HL-60/S4 treated with retinoic acid at 250 ng/mL for 4 days and 3 days (cell line): ENCODE data around the gene FSIP2.

Experiments used
- in situ Hi-C: fragments of 300-500 bp; cut with MboI; formaldehyde crosslinking; loops from 2 replicates; pipeline ENCODE4 v1.7.0; 2022; ENCODE audit warnings: low sequenced_read_pairs

FSIP2 gene, protein sequence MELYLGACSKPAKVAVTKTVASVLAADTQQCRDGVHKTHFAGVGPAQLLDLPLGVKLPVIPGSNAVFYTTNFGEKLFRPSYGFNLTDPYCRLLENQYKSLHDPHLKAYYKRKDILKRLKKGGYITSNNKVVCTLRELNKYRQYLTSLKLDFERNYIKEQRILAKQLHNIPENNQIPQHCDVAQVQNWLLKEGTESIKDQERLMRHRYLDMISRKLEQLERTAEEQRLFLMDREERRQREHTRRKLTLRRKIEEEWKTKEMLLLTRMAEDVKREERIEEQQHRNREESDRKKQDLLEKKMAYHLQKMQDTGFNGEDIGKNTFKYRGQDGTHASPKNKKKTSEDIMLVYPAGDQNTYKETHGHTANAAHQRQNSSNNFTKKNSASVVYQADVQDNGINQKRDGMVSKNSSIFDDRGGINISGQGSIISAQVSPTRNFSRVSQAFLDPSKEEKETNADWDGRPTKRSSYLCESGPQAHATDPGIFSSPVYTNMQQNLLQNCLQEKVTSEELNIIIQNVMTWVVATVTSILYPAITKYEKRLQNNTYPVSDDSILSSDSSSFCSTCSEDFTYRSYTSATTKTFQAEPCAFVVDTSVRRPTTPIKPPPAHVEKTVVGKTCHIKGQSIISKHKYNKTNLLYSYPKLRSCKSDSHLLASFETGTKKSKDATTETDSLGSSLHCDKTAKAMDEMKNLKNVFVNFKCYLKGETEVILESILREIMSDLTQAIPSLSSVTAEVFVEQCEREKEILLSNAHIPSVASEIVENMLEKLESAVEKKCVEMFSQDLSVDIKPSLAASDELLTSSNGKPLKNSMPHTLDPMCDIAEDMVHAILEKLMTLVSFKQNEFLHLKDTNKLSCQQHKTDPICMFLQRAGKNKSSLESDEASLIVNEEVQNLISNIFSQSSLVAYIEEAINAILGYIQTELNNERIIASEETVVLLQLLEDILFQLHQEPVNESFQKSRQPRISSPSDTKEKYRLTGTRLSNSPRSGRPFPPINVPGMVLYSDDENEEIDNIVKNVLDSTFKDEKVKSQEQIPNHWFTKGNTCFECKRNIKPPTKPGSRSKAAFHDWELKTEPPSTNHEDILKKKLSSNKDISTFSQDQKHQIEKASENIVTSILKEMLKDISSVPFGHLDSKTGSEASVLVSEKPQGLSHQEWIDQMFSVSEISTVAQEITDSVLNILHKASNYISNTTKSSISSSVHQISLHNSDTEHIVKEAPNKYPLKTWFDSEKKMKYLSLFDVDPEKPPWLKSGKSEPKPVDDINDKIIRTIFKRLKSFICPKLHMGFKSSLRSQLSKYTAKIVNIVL (N-terminal part only)

GRCh38 chr2:185738679-185739472, at the start of gene FSIP2:
Gene FSIP2, plus strand, starts transcription at chr2:185738804. Its CDS starts 91 bp downstream, at chr2:185738895.
- in situ Hi-C loops = no loop called here

GRCh38 chr2:185689906-185690539, 48.6 kb upstream of the FSIP2 start:
- in situ Hi-C loops = no loop called here

- in situ Hi-C loops = no loop called here
Observed at GRCh38 chr2:185695711-185696235, 42.8 kb upstream of the FSIP2 start.

DNA sequence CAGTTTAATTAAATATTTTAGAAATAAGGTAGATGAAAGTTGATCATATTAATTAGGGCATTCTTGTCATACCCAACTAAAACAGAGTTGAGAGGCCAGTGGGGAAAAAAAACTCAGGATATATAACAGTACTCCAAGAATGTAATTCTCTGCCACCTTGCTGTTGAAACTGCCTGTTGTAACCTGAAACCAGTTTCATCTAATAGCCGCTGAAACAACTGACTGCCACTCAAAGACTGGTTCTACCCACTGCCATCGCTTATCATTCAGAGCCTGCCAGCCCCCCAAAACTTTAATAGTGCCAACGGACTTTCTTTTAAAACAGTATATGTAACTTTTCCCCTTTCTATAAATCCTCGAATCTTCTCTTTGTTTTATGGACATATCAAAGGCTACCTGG, 37.7 kb upstream of the FSIP2 start:
- in situ Hi-C loops = no loop called here

GRCh38 chr2:185734658-185735057, 3.9 kb upstream of the FSIP2 start:
- in situ Hi-C loops = no loop called here

DNA sequence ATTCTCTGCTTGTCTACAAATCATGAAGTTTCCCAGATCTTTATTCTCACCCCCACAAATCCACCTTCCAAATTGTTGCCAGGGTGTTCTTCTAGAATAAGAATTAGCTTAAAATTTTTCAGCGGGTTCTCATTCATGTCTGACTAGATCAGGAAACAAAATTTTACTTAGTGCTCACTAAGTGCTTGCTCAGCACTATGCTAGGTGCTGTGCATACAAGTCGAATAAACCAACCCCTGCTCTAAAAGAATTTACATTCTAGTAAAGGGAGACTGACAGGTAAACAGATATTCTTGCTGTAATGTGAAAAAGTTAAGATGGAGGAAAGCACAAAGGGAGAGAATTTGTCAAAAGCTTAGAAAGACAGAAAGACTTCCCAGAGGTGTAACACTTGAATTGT, 2.4 kb upstream of the FSIP2 start:
- in situ Hi-C loops = no loop called here

DNA sequence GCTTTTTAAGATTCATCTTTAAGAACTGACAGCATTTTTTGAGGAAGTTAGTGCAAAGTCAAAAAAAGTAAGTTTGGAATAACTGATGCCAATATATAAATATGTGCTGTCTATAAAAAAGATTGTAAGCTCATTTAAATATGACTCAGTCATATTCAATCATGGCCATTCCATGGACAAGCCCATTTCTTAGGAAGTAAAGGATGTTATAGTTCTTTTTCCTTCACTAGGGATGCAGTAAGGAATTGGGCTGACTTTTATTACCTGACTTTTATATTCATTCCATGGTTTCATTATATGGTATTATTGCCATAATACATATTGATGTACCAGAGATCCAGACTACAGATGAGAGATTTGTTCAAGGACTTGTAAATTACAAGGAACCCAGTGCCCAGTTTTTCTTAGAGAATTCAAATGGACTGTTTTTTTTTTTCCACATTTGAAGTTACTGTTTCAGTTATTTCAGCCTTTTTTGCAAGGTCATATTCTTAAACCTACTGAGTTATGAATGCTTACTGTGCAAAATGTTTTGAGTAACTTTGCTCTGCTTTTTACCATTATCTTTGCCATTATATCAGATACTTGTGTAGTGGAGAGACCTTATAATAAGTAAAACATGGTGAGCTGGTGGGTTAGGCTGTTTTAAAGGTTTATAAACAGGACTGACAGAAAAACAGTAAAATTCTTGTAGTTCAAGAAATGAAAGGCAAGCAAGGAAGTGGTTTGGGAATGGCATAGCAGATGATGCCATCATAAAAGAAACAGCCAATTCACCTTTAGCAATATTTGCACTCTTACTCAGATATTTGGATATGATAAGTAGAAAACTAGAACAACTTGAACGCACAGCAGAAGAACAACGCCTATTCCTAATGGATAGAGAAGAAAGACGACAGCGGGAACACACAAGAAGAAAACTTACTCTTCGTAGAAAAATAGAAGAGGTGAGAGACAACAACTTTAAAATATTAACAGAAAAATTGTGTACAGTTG, 7.6 kb downstream of the FSIP2 start:
- in situ Hi-C loops = no loop called here

GRCh38 chr2:185757356-185757755, 18.8 kb downstream of the FSIP2 start:
- in situ Hi-C loops = no loop called here

- in situ Hi-C loops = no loop called here
Observed at GRCh38 chr2:185771396-185771795, 32.8 kb downstream of the FSIP2 start.

DNA sequence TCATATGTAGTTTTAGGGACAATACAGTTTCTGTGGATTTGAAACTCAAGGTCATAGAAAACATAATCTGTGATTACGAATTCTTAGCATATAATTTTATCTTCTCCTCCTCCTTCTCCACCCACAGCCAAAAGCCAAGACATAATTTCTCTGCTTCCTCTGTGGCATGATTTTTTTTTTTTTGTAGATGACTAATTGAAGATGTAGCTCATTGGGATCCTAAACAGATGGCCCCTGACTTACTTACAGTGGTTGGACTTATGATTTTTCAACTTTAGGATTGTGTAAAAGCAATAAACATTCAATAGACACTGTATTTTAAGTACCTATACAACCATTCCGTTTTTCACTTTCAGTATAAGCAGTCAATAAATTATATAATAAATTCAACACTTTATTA, 42.3 kb downstream of the FSIP2 start:
- in situ Hi-C loops = no loop called here

DNA sequence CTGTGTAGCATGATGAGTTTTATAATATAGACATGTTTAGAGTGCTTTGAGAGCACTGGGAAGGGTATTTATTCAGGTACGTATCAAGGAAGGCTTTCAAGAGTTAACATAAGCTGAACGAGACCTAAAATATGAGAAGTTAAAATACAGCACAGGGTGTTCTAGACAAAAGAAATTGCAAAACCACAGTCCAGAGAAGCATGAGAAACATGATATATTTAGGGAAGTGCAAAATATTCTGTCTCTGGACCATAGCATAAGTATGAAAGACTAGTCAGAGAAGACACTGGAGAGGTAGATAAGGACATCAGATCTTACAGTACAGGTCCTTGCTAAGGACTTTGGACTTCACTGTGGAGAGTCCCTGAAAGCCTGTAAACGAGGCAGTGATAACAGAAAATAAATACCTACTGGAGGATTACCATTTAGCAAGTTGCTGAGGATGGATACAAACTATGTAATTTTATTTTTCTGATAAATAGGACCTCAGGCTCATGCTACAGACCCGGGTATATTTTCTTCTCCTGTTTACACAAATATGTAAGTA, 43.7 kb downstream of the FSIP2 start:
- in situ Hi-C loops = no loop called here

DNA sequence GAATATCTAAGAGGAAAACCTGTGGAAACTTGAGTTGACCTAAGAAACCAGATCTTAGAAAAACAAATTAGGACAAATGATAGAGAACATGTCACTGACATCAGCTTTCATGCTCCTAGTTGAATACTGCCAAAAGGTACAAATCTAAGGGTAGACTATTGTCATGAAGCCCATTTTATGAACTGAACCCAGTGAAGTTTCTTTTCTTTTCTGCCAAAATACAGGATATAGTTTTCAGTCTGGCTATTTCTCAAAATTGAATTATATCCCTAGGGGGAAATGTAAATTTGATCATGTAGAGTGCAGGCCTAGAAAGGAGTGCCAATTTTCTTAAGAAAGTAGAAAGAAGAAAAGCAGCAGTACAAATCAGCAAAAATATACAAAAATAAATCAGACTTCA, 46.6 kb downstream of the FSIP2 start:
- in situ Hi-C loops = no loop called here

DNA sequence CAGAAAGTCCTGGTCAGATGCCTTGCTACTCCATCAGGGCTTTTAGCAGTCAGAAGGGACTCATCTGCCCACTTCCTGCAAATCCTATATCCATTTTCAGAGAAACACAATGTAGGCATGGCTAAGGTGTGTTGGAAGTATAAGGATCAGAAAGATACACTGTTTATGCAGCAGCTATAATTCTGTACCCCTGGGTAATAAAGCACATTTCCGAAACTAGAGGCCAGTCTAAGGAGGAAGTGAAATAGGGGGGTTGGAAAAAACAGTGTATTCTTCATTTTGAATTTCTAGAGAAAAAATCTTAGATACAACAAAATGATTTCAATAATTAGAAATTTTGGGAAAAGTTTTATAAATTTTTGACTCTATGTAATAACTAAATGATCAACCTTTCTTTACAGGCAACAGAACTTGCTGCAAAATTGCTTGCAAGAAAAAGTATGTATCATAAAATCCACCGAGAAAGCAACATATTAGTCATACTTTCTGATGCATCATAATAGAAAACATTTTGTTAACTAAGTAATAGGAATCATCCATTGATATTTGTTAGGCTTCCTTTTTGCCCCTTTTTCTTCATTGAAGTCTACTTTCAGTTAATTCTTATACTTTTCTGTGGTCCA, 47.4 kb downstream of the FSIP2 start:
- in situ Hi-C loops = no loop called here

GRCh38 chr2:185787227-185788145, 48.9 kb downstream of the FSIP2 start:
- in situ Hi-C loops = no loop called here

- in situ Hi-C loops = no loop called here
Observed at GRCh38 chr2:185790361-185790760, 51.8 kb downstream of the FSIP2 start.

GRCh38 chr2:185793532-185794345, 55.1 kb downstream of the FSIP2 start:
- in situ Hi-C loops = no loop called here
